Esophagus mucosa (tissue), 1 donor: ENCODE measurements around the gene ITPKB. TPM values are rescaled to one million over a fixed set of nuclear protein-coding genes. Genes with fewer than 3 reads are reported as not detected.
"Not testable (repeated sequence)": the region's sequence is repeated elsewhere in the genome, so short reads cannot be mapped to it uniquely, and the experiment has no call there.

Source experiments
- ATAC-seq: fragments of 200-7000 bp; cut with Tn5 transposase; one replicate; pipeline ENCODE4 v1.9.1; 2020
- total RNA-seq: library from RNA; stranded (reverse); gene quantifications from one replicate; pipeline ENCODE4 v1.2.4, GENCODE V29; 2023
- donor health status: DM: yes; HTN: yes; CAD: no.

ITPKB gene
- total RNA-seq, 1 donor from 2014 or later = 10.9 TPM

GRCh38 chr1:226617109-226617508, 122.0 kb downstream of the ITPKB start:
- ATAC-seq = no peak

DNA sequence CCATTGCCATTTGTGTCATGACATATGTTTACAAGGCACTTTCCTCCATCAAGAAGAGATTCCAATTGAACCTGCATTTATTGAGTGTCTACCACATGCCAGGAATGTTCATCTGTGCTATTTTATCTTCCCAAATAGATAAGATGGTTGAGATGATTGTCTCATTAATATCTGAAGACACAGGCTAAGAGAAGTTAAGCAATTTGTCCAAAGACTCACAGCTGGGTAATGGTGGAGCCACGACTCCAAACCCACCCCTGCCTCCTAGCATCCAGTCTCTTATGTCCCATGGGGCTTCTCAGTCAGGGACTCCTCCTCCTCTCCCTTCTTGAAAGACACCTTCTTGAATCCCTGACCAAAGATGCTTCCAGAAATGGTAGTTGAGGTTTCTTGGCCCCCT, 122.4 kb downstream of the ITPKB start:
- no peak for ATAC-seq

GRCh38 chr1:226615876-226616275, 123.2 kb downstream of the ITPKB start:
- ATAC-seq = no peak

- ATAC-seq = not testable (repeated sequence)
Observed at GRCh38 chr1:226611980-226612379, 127.1 kb downstream of the ITPKB start.

- ATAC-seq = no peak
Observed at GRCh38 chr1:226611301-226611700, 127.8 kb downstream of the ITPKB start.

DNA sequence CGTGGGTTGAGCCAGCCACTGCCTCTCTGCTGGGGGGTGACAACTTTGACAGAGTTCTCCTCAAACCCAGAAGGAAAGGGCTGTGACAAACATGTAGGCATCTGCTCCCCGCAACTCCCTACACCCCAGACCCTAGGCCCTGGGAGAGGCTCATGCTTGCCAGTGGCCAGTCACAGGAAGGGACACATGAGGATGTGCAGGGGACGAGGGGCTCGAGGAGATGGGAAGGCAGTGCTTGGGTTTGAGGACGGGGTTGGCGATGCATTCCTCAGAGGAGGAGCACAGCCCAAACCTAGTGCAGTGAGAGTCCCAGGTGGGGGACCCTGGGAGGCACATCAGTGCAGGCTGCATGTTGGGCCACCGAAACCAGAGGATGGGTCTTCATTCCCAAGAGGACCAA, 128.4 kb downstream of the ITPKB start:
- ATAC-seq = no peak

GRCh38 chr1:226609836-226610455, 129.1 kb downstream of the ITPKB start:
- ATAC-seq = no peak

- ATAC-seq = peak; percentile 54
Observed at GRCh38 chr1:226608699-226609505, 130.2 kb downstream of the ITPKB start.

DNA sequence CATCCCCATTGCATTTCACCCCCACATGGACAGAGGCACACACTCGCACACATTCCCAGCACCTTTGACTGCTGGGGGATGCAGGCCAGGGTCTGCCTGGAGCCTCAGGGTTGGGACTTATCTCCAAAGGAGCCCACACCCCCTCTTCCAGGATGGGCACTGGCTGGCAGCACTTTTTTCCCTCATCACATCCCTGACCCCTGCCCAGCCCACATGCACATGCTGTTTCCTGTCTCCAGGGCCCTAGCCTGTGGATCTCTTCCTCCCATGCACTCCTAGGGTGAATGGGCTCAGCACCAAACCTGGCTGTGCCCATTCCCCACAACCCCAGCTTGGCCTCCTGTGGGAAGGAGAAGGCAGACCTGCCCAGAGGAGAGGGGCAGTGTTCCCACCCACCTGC, 131.3 kb downstream of the ITPKB start:
- no peak for ATAC-seq

- ATAC-seq = no peak
Observed at GRCh38 chr1:226607268-226607660, 131.8 kb downstream of the ITPKB start.

GRCh38 chr1:226606311-226607267, 132.5 kb downstream of the ITPKB start:
- ATAC-seq = no peak

- ATAC-seq = no peak
Observed at GRCh38 chr1:226605318-226605950, 133.6 kb downstream of the ITPKB start.

GRCh38 chr1:226604560-226605317, 134.3 kb downstream of the ITPKB start:
- ATAC-seq = no peak

GRCh38 chr1:226603858-226604559, 135.1 kb downstream of the ITPKB start:
- no peak for ATAC-seq

- ATAC-seq = no peak
Observed at GRCh38 chr1:226603022-226603857, 135.8 kb downstream of the ITPKB start.

- peak; percentile 27 for ATAC-seq
Observed at GRCh38 chr1:226602186-226603021, 136.7 kb downstream of the ITPKB start.

GRCh38 chr1:226601456-226601855, 137.6 kb downstream of the ITPKB start:
- no peak for ATAC-seq

GRCh38 chr1:226600254-226600653, 138.8 kb downstream of the ITPKB start:
- no peak for ATAC-seq

DNA sequence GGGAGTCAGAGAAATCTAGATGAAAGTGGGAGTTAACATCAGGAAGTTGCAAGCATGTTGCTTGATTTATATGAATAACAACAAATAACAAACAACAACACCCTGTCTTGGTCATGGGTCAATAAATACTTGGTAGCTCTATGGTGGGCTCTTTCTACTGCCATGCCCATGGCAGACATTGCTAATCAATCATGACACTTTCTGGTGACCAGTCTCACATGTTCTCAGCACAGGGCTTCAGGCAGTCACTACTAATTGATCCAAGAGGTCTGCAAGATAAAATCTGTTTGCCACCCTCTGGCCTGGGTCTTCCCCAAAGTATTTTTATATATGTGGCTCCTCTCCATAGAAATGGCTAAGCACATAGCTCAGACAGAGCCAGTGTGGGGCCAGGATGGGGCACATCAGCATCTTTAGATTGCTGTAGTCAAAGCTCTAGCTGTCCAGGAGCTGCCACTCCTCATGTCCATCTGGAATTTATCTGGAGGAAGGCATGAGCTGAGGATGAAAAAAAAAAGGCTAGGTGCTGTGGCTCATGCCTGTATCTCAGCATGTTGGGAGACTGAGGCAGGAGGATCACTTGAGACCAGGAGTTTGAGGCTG, 139.3 kb downstream of the ITPKB start:
- no peak for ATAC-seq
